Mesothelial cell of epicardium (in vitro differentiated cells): Measurements from ENCODE around the gene VWA8. TPM values are rescaled to one million over a fixed set of nuclear protein-coding genes. Genes with fewer than 3 reads are reported as not detected.

Experiments used
- DNase-seq, 2 experiments: peaks; one replicate each; pipeline ENCODE4 v3.0.0; 2021; ENCODE audit warnings: low spot score in 2 of 2; ENCODE audit not compliant: unreplicated experiment in 2 of 2
- H3K27ac Mint-ChIP-seq: 2 replicates; pipeline ENCODE4 v1.8.0; 2021; ENCODE audit warnings: mixed read lengths
- H3K27me3 Mint-ChIP-seq: 2 replicates; pipeline ENCODE4 v1.8.0; 2021; ENCODE audit warnings: low read depth, mixed read lengths
- H3K36me3 Mint-ChIP-seq: 2 replicates; pipeline ENCODE4 v1.8.0; 2021; ENCODE audit warnings: mixed read lengths
- H3K4me1 Mint-ChIP-seq: 2 replicates; pipeline ENCODE4 v1.8.0; 2021; ENCODE audit warnings: mixed read lengths
- H3K4me3 Mint-ChIP-seq: 2 replicates; pipeline ENCODE4 v1.8.0; 2021; ENCODE audit warnings: mild to moderate bottlenecking, moderate library complexity, mixed read lengths
- H3K9me3 Mint-ChIP-seq: 2 replicates; pipeline ENCODE4 v1.8.0; 2021; ENCODE audit warnings: mixed read lengths
- CTCF ChIP-seq: fragments of 200-600 bp; sonication (generic); IDR thresholded peaks from one replicate; pipeline ENCODE4 v1.5.0; 2021; ENCODE audit warnings: antibody characterized with exemption; ENCODE audit not compliant: unreplicated experiment
- total RNA-seq: library from RNA; stranded (reverse); gene quantifications from 3 replicates; pipeline ENCODE4 v1.2.1, GENCODE V29; 2021

VWA8 gene
- total RNA-seq, 1 donor from 2014 or later: 20.0 TPM

- Mint-ChIP-seq H3K27ac (no peak overlapping the region), H3K4me1 (peaks cover 13% of the 10 kb centered on the region), H3K9me3 (no peaks in the 10 kb centered on the region), H3K4me3 (no peak overlapping the region), H3K27me3 (no peaks in the 10 kb centered on the region), H3K36me3 (peaks cover 24% of the 10 kb centered on the region)
- no peak for DNase-seq
- TF ChIP-seq CTCF: no peak
Observed at GRCh38 chr13:41603917-41604316, 357.0 kb downstream of the VWA8 start.

- H3K27me3 Mint-ChIP-seq: no peaks in the 10 kb centered on the region
- H3K4me3 Mint-ChIP-seq: no peak overlapping the region
- TF ChIP-seq CTCF: no peak
- peaks cover 10% of the 10 kb centered on the region for H3K4me1 Mint-ChIP-seq
- no peak for DNase-seq
- no peak overlapping the region for H3K27ac Mint-ChIP-seq
- peaks cover 22% of the 10 kb centered on the region for H3K36me3 Mint-ChIP-seq
- H3K9me3 Mint-ChIP-seq: no peaks in the 10 kb centered on the region
Observed at GRCh38 chr13:41601718-41602445, 359.0 kb downstream of the VWA8 start.

- Mint-ChIP-seq H3K4me3 (no peak overlapping the region), H3K27me3 (no peaks in the 10 kb centered on the region), H3K9me3 (no peaks in the 10 kb centered on the region), H3K36me3 (peaks cover 19% of the 10 kb centered on the region), H3K4me1 (peaks cover 23% of the 10 kb centered on the region), H3K27ac (no peak overlapping the region)
- no peak for TF ChIP-seq CTCF
- no peak for DNase-seq
Observed at GRCh38 chr13:41599619-41600018, 361.3 kb downstream of the VWA8 start.

- DNase-seq: no peak
- Mint-ChIP-seq H3K9me3 (no peaks in the 10 kb centered on the region), H3K4me3 (no peak overlapping the region), H3K27me3 (no peaks in the 10 kb centered on the region), H3K27ac (peak overlapping the region; percentile 10), H3K36me3 (peaks cover 17% of the 10 kb centered on the region), H3K4me1 (peaks cover 23% of the 10 kb centered on the region)
- TF ChIP-seq CTCF: no peak
Observed at GRCh38 chr13:41597348-41598041, 363.4 kb downstream of the VWA8 start.

GRCh38 chr13:41596190-41596589 lies 364.7 kb downstream of the VWA8 start:
- H3K36me3 Mint-ChIP-seq: peaks cover 13% of the 10 kb centered on the region
- H3K27me3 Mint-ChIP-seq: no peaks in the 10 kb centered on the region
- DNase-seq: no peak
- no peak for TF ChIP-seq CTCF
- no peak overlapping the region for H3K4me3 Mint-ChIP-seq
- no peaks in the 10 kb centered on the region for H3K9me3 Mint-ChIP-seq
- peak overlapping the region; percentile 47 for H3K27ac Mint-ChIP-seq
- peaks cover 23% of the 10 kb centered on the region for H3K4me1 Mint-ChIP-seq
